ENCODE measurements around the gene MALAT1.

MALAT1 gene

GRCh38 chr11:65491163-65491465 lies 7.7 kb upstream of the MALAT1 start:
- peak overlapping the region; percentile 97 to 98 for H3K27ac ChIP-seq

GRCh38 chr11:65491614-65492386 lies 7.0 kb upstream of the MALAT1 start:
- no peak for TF ChIP-seq CTCF (IDR thresholded peaks at IDR 0.05)
- peak overlapping the region; percentile 97 to 98 for H3K27ac ChIP-seq
- DNase-seq (ENCODE audit: low spot score): peak; percentile 98
- H3K4me3 ChIP-seq: peak overlapping the region; percentile 42

More at GRCh38 chr11:65491163-65491465, 7.7 kb upstream of the MALAT1 start:
- peak overlapping the region; percentile 42 for H3K4me3 ChIP-seq
- TF ChIP-seq CTCF (IDR thresholded peaks at IDR 0.05): no peak
- DNase-seq (ENCODE audit: low spot score): peak; percentile 76

GRCh38 chr11:65492387-65492636 lies 6.5 kb upstream of the MALAT1 start:
- no peak for DNase-seq (ENCODE audit: low spot score)
- peak overlapping the region; percentile 42 for H3K4me3 ChIP-seq
- peak overlapping the region; percentile 97 to 98 for H3K27ac ChIP-seq
- TF ChIP-seq CTCF (IDR thresholded peaks at IDR 0.05): no peak

- peak; percentile 90 for DNase-seq (ENCODE audit: low spot score)
- Histone ChIP-seq H3K4me3 (peak overlapping the region; percentile 42), H3K27ac (peak overlapping the region; percentile 97 to 98)
- TF ChIP-seq CTCF (IDR thresholded peaks at IDR 0.05): no peak
Measured at GRCh38 chr11:65492637-65493366, 6.0 kb upstream of the MALAT1 start.

GRCh38 chr11:65493367-65494176 lies 5.3 kb upstream of the MALAT1 start:
- Histone ChIP-seq H3K4me3 (peak overlapping the region; percentile 42), H3K27ac (peak overlapping the region; percentile 97 to 98)
- peak; percentile 98 for DNase-seq (ENCODE audit: low spot score)
- no peak for TF ChIP-seq CTCF (IDR thresholded peaks at IDR 0.05)

- H3K27ac ChIP-seq: peak overlapping the region; percentile 97
- DNase-seq (ENCODE audit: low spot score): peak; percentile 80
- H3K4me3 ChIP-seq: peak overlapping the region; percentile 63
- no peak for TF ChIP-seq CTCF (IDR thresholded peaks at IDR 0.05)
Measured at GRCh38 chr11:65496304-65497140, 2.3 kb upstream of the MALAT1 start.
